ENCODE data around the gene APBA1. TPM values are rescaled to one million over a fixed set of nuclear protein-coding genes. Genes with fewer than 3 reads are reported as not detected.

Gene APBA1
- total RNA-seq, 1 donor from 2014 or later = 13.0 TPM

GRCh38 chr9:69389437-69389995 is 282.7 kb downstream of the APBA1 start:
- peaks cover 2% of the 10 kb centered on the region for H3K4me1 Mint-ChIP-seq (ENCODE audit: low read depth, unreplicated experiment)
- no peak overlapping the region for H3K4me3 Mint-ChIP-seq (ENCODE audit: unreplicated experiment)
- no peak for TF ChIP-seq CTCF (IDR thresholded peaks at IDR 0.05; ENCODE audit: partially characterized antibody, unreplicated experiment)
- peaks cover 2% of the 10 kb centered on the region for H3K27me3 Mint-ChIP-seq (ENCODE audit: unreplicated experiment)
- H3K27ac Mint-ChIP-seq (ENCODE audit: unreplicated experiment) = no peak overlapping the region
- DNase-seq = no peak
- H3K9me3 Mint-ChIP-seq (ENCODE audit: unreplicated experiment) = peaks cover 1% of the 10 kb centered on the region
- H3K36me3 Mint-ChIP-seq (ENCODE audit: unreplicated experiment) = no peaks in the 10 kb centered on the region

GRCh38 chr9:69388596-69388995 is 283.6 kb downstream of the APBA1 start:
- no peaks in the 10 kb centered on the region for H3K36me3 Mint-ChIP-seq (ENCODE audit: unreplicated experiment)
- no peak overlapping the region for H3K4me3 Mint-ChIP-seq (ENCODE audit: unreplicated experiment)
- DNase-seq = no peak
- no peak overlapping the region for H3K27ac Mint-ChIP-seq (ENCODE audit: unreplicated experiment)
- peaks cover 2% of the 10 kb centered on the region for H3K27me3 Mint-ChIP-seq (ENCODE audit: unreplicated experiment)
- no peak for TF ChIP-seq CTCF (IDR thresholded peaks at IDR 0.05; ENCODE audit: partially characterized antibody, unreplicated experiment)
- peaks cover 3% of the 10 kb centered on the region for H3K4me1 Mint-ChIP-seq (ENCODE audit: low read depth, unreplicated experiment)
- peaks cover 1% of the 10 kb centered on the region for H3K9me3 Mint-ChIP-seq (ENCODE audit: unreplicated experiment)

- Mint-ChIP-seq H3K4me3 (ENCODE audit: unreplicated experiment) (no peak overlapping the region), H3K4me1 (ENCODE audit: low read depth, unreplicated experiment) (peaks cover 3% of the 10 kb centered on the region), H3K27ac (ENCODE audit: unreplicated experiment) (no peak overlapping the region), H3K9me3 (ENCODE audit: unreplicated experiment) (no peaks in the 10 kb centered on the region), H3K36me3 (ENCODE audit: unreplicated experiment) (no peaks in the 10 kb centered on the region), H3K27me3 (ENCODE audit: unreplicated experiment) (peaks cover 3% of the 10 kb centered on the region)
- no peak for TF ChIP-seq CTCF (IDR thresholded peaks at IDR 0.05; ENCODE audit: partially characterized antibody, unreplicated experiment)
- DNase-seq = no peak
Measured at GRCh38 chr9:69386651-69387050, 285.5 kb downstream of the APBA1 start.

- Mint-ChIP-seq H3K9me3 (ENCODE audit: unreplicated experiment) (no peaks in the 10 kb centered on the region), H3K36me3 (ENCODE audit: unreplicated experiment) (no peaks in the 10 kb centered on the region), H3K4me3 (ENCODE audit: unreplicated experiment) (no peak overlapping the region), H3K27me3 (ENCODE audit: unreplicated experiment) (peaks cover 3% of the 10 kb centered on the region), H3K4me1 (ENCODE audit: low read depth, unreplicated experiment) (peaks cover 3% of the 10 kb centered on the region), H3K27ac (ENCODE audit: unreplicated experiment) (no peak overlapping the region)
- no peak for DNase-seq
- TF ChIP-seq CTCF (IDR thresholded peaks at IDR 0.05; ENCODE audit: partially characterized antibody, unreplicated experiment) = no peak
Measured at GRCh38 chr9:69385581-69386033, 286.6 kb downstream of the APBA1 start.

DNA sequence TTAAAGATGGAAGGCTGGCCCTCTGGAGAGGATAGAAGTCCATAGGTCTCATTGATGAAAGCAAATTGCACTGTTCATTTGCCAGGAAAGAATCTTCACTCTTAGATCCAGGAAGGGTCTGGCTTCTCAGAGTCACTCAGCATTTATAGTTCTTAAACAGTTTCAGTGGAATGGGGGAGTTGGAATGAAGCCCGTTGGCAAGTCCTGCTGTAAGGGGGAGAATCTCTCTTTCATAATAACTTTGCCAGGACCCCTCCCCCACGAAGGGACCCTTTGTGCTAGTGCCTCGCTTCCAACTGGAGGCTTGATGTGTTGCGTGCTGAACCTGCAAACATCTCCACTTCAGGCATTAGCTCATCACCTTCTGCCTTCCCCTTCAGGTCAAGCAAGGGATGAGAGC is 290.0 kb downstream of the APBA1 start:
- peaks cover 19% of the 10 kb centered on the region for H3K4me1 Mint-ChIP-seq (ENCODE audit: low read depth, unreplicated experiment)
- peaks cover 4% of the 10 kb centered on the region for H3K9me3 Mint-ChIP-seq (ENCODE audit: unreplicated experiment)
- no peak overlapping the region for H3K27ac Mint-ChIP-seq (ENCODE audit: unreplicated experiment)
- H3K36me3 Mint-ChIP-seq (ENCODE audit: unreplicated experiment) = no peaks in the 10 kb centered on the region
- no peak for DNase-seq
- no peak for TF ChIP-seq CTCF (IDR thresholded peaks at IDR 0.05; ENCODE audit: partially characterized antibody, unreplicated experiment)
- H3K27me3 Mint-ChIP-seq (ENCODE audit: unreplicated experiment) = peaks cover 5% of the 10 kb centered on the region
- no peak overlapping the region for H3K4me3 Mint-ChIP-seq (ENCODE audit: unreplicated experiment)
